ENCODE data around the gene EXOC4.

- no peak for TF ChIP-seq POLR2AphosphoS5 (IDR thresholded peaks at IDR 0.05; ENCODE audit: low read depth, low read length)
- TF ChIP-seq POLR2A (IDR thresholded peaks at IDR 0.05; ENCODE audit: control extremely low read depth in 1 of 2, low read depth in 2 of 2, low read length in 2 of 2), result no peak
- no peak for TF ChIP-seq MAX (IDR thresholded peaks at IDR 0.05)
- TF ChIP-seq E2F6 (IDR thresholded peaks at IDR 0.05), result no peak
- TF ChIP-seq CTCF (IDR thresholded peaks at IDR 0.05; ENCODE audit: control extremely low read depth in 1 of 3, insufficient read depth in 1 of 3, low read depth in 1 of 3, low read length in 3 of 3), result no peak
- no peak for TF ChIP-seq RAD21 (IDR thresholded peaks at IDR 0.05 in 1 of 2, conservative IDR thresholded peaks at IDR 0.05 in 1 of 2; ENCODE audit: low read depth in 2 of 2, low read length in 2 of 2)
- TF ChIP-seq GTF2F1 (IDR thresholded peaks at IDR 0.05; ENCODE audit: borderline replicate concordance, low read depth, low read length), result no peak
- no peak for TF ChIP-seq HDAC2 (IDR thresholded peaks at IDR 0.05; ENCODE audit: borderline replicate concordance in 1 of 2, low read depth in 2 of 2, low read length in 2 of 2)
- TF ChIP-seq ZNF274 (IDR thresholded peaks at IDR 0.05; ENCODE audit: borderline replicate concordance, extremely low read depth, low read length), result no peak
- TF ChIP-seq GABPA (IDR thresholded peaks at IDR 0.05; ENCODE audit: borderline replicate concordance, insufficient read depth, low read length), result no peak
- TF ChIP-seq CREB1 (IDR thresholded peaks at IDR 0.05), result no peak
Measured at GRCh38 chr7:133601617-133602016, 348.7 kb downstream of the EXOC4 start.
